Neural cell (in vitro differentiated cells): ENCODE data around the gene TNFRSF17.

Source experiments
- CTCF ChIP-seq: fragments of 450-650 bp; IDR thresholded peaks from 2 replicates; pipeline ENCODE4 v1.5.1; 2014; ENCODE audit warnings: antibody characterized with exemption, mild to moderate bottlenecking, moderate library complexity; ENCODE audit not compliant: poor library complexity, severe bottlenecking
- EZH2 ChIP-seq: fragments of 200-600, 300-800 bp; shearing (Covaris generic), sonication (generic); IDR thresholded peaks from 2 replicates; pipeline ENCODE4 v1.6.1; 2014; ENCODE audit warnings: antibody characterized with exemption, low read length, borderline replicate concordance, mild to moderate bottlenecking; ENCODE audit not compliant: insufficient read depth, poor library complexity, severe bottlenecking
- MXI1 ChIP-seq: fragments of 450-650 bp; conservative IDR thresholded peaks from 2 replicates; pipeline ENCODE4 v1.6.1; 2014; ENCODE audit warnings: antibody characterized with exemption, mild to moderate bottlenecking; ENCODE audit not compliant: poor library complexity, severe bottlenecking
- POLR2AphosphoS5 ChIP-seq: IDR thresholded peaks from 2 replicates; pipeline ENCODE4 v1.6.1; 2012
- RAD21 ChIP-seq: fragments of 450-650 bp; conservative IDR thresholded peaks from 2 replicates; pipeline ENCODE4 v1.6.1; 2014; ENCODE audit warnings: antibody characterized with exemption, mild to moderate bottlenecking, moderate library complexity
- REST ChIP-seq: IDR thresholded peaks from 2 replicates; pipeline ENCODE4 v1.6.1; 2012; ENCODE audit warnings: borderline replicate concordance

DNA sequence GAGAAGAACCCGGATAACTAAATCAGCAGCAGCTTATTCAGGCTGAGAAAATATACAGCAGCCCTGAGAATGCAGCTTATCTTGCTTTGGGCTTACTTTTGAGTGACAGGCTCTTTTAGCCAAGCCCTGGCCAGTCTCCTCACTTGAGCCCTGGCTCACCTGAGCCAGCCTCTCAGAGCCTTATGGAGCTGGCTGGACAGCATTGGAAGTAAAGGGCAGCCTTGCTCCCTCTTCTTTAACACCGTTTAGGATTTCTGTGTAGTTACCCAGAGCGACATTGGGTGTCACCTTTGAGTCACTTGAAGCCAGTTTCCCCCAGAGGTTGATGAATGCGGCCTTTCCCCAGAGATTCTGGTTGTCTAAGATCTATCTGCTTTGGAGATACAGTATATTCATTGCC, 15.5 kb upstream of the TNFRSF17 start:
- TF ChIP-seq EZH2 (no peak), CTCF (peak; percentile 71), RAD21 (peak; percentile 69), POLR2AphosphoS5 (no peak), REST (no peak), MXI1 (no peak)
